ENCODE measurements around the gene MAP4K4.

The MAP4K4 gene

DNA sequence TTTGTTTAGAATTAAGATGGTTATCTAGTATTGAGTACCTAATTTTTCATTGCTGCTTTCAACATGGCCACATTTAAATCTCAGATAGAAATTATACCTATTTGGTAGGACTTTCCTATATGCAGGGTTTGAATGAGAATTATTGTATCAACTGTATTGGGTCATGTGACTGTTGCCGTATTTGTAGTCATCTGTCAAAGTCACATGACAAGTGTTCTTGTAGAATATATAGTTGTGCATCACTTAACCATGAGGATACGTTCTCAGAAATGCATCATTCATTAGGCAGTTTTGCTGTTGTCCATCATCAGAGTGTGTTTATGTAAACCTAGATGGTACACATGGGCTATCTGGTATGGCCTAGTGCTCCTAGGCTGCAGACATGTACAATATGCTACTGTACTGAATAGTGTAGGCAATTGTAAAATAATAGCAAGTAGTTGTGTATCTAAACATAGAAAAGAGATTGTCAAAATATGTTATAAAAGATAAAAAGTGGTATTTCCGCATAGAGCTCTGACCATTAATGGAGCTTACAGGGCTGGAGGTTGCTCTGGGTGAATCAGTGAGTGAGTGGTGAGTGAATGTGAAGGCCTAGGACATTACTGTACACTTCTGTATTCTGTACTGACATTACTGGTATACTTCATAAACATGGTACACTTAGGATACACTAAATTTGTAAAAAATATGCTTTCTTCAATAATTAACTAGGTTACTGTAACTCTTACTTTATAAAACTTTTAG, 123.7 kb downstream of the MAP4K4 start:
- no peak for DNase-seq

DNA sequence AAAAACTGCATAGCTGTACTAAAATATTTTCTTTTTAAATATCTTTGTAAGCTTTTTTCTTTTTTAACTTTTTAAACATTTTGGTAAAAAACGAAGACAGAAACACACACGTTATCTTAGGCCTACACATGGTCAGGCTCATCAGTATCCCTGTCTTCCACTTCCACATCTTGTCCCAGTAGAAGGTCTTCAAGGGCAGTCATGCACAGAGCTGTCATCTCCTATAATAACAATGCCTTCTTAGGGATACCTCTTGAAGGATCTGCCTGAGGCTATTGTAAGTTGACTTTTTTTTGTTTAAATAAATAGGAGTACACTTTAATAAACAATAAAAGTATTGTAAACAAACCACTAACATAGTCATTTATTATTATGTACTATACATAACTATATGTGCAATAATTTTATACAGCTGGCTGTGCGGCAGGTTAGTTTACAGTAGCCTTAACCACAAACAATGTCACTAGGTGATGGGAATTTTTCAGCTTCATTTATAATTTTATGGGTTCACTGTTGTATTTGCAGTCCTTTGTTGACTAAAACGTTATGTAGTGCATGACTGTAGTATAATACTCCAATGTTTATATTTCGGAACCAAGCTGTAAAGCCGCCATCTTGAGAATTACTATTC, 124.4 kb downstream of the MAP4K4 start:
- DNase-seq: no peak

DNA sequence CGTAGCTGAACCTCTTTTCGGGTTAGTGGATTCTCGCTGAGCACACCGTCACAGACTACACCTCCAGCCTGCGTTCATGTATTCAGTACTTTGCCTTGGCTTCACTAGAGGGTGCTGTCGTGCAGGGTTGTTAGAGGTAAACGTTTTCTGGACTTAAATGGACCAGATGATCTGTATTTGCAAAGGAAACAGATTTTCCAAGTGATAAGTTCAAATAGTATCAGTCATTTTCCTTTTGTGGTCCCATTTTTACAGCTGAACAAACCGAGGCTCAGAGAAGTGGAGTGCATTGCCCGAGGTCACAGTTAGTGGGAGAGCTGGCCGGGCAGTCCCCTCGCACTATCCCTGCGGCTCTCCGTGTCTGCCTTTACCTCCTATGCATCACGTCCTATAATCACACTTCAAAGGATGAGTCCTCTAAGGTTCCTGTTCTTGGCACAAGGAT, 125.9 kb downstream of the MAP4K4 start:
- DNase-seq: no peak

DNA sequence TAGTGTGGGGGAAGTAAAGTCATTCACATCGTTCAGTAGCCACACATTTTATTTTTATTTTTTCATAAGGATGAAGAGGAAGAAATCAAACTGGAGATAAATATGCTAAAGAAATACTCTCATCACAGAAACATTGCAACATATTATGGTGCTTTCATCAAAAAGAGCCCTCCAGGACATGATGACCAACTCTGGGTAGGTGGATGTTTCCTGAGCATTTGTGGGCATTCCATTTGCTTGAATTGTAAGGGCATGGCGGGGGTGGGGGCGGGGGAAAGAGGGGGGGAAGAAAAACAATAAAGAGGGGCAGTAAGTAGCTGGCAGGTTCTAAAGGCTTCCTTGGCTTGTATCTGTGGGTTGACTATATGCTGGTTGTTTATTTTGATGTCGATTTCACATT, 126.4 kb downstream of the MAP4K4 start:
- DNase-seq: peak; percentile 73

DNA sequence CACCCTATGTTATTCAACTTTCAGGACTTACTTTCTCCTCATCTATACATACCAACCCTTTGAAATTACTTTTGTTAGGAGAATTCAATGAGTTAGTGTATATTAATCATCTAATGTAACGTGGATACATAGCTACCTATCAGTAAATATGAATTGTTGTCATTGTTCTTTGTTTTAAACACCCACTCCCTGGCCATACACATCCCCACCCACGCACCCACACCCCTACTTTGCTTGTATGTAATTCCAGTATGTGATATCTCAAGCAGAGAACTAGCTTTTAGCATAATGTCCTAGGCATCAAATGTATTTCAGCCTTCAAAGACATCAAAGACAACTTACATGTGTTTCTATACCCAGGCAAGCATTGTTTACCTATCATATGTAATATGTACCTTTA, 129.2 kb downstream of the MAP4K4 start:
- no peak for DNase-seq

DNA sequence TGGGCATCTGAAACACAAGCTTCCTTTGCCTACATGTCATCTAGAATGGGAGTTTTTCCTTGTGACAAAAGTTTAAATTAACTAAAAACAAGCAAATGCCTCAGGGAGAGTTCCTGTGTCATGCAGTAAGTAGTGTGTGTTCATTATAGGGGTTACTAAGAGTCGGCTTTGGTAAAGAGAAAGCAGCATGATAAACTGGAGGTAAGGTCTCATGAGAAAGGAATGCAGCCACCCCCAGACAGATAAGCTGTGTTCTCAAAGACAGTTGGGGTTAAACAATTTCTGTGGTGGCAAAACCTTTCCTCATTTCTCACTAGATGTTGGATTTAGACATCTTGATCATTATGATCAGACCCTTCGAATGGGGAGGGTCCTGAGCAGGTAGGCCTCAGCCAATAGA, 129.7 kb downstream of the MAP4K4 start:
- DNase-seq: peak; percentile 92

DNA sequence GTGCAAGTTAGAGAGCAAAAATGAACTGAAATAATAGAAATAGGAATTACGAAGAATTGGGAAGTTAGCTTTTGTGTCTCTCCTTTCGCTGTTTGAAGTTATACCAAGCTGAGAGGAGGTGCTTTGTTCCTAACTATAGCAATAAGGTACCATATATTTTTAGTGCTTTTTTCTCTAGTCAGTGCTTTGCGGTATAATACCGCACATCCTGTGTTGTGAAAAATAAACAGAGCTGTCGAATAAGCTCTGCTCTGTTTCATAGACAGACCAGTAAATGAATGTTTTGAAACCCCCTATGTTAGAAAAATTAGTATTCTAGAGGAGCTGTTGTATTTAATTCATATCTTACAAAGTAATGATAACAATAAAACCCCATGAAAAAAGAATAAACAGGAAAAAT, 130.8 kb downstream of the MAP4K4 start:
- no peak for DNase-seq

DNA sequence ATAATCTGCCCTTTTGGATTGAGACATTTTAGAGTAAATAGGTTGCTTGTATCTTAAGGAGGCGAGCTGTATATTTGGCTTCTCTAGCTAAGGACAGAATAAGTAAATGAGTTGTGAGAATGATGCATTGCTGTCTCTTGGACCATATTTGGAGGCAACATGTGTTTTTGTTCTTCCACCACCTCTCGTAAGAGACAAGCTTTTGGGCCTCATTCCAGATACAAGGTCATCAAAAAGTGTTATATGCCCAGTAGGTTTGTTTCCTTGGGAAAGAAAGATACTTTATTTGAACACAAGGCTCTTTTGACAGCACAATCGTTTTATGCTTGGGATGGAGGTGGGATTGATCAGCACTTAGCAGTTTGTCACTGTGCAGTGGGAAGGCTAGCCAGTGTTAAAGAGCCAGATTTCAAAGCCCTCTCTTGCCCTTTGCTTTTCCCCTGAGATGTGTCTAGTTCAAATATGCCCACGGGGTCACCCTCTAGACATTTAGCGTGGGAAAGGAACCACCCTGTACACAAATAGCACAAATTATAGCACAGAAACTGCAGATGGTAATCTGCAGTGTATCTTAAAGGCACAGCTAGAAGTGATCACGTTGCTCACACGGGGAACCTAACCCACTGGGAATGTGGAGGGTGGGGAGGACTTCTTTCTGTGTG, 131.3 kb downstream of the MAP4K4 start:
- DNase-seq: no peak

DNA sequence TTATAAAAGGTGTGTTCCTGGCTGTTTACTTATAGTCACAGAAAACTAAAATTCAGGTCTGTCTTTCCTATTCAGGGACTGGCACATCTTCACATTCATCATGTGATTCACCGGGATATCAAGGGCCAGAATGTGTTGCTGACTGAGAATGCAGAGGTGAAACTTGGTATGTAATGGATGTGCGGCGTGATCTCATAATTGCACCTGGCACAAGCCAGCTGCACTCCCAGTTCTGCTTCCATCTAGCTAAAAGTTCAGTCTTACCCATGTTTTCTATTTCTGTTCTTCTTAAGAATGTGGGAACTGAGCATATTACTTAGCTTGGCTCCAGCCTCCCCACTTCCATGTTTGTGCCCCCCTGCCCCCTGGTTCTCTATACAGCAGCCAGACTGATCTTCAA, 131.9 kb downstream of the MAP4K4 start:
- no peak for DNase-seq

DNA sequence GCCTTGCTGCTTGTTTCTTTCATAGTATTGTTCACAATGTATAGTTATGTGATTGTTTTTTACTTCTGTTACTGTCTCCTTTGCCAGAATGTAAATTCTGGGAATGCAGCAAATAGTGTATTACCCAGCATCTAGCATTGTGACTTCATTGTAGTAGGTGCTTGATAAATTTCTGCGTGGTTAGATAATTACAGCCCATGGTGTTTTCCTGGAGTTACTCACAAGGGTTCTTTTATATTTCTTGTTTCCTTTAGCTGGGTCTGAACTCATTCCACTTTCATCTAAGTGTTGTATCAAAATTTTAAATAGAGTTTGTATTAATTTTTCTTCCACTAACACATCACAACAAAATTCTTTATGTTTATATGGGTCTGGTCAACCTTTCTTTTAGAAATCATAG, 132.6 kb downstream of the MAP4K4 start:
- DNase-seq: no peak

DNA sequence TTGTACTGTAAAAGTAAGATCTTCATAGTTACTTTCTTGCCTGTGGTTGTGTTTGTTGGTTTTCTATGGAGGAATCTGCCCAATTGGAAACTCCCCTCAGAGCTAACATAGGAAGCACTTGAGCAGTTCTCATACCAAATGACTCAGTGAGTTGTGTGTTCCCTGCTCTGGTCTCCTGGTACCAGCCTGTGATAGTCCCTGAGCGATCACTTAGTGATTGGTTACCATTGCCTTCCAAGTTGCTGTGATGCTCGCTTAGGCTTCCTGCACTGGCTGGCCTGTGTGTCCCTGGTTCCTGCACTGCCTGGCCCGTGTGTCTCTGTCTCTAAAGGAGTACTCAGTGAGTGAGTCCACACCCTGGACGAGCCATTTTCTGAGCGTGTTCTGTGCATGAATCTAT, 133.0 kb downstream of the MAP4K4 start:
- DNase-seq: peak; percentile 89

DNA sequence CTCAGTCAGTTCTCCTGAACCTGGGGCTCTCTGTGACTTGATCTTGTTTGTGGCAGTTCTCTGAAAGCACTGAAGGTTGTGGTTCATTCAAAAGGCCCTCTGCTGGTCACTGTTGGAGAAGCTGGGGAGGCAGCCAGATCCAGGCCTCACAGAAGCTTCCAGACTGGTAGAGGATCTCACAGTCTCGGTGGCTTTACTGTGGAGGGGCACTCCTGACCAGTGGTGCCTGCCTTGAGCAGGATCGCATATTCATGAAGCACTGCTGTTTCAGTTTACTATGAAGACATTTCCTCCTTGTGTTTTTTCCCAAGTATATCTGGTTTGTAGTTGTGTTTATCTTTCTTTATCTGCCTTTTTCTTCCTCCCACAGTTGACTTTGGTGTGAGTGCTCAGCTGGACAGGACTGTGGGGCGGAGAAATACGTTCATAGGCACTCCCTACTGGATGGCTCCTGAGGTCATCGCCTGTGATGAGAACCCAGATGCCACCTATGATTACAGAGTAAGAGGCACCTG, 133.9 kb downstream of the MAP4K4 start:
- peak; percentile 73 for DNase-seq

DNA sequence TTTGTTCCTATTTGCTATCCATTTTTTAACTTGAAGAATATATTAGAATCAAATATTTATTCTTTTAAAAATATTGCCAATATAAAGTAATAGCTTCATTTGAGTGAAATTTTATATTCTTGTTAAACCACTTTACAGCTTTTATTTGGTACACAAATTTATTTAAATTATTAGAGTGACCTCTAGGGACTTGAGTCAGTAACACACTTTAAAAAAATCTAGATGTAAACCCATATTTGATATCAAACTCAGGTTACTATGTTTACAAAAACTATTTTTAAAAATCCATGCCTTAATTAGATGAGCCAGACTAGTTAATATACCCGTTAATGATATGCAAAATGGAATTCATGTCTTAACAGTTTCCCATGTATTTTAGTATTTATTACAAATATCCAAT, 134.6 kb downstream of the MAP4K4 start:
- DNase-seq: no peak

DNA sequence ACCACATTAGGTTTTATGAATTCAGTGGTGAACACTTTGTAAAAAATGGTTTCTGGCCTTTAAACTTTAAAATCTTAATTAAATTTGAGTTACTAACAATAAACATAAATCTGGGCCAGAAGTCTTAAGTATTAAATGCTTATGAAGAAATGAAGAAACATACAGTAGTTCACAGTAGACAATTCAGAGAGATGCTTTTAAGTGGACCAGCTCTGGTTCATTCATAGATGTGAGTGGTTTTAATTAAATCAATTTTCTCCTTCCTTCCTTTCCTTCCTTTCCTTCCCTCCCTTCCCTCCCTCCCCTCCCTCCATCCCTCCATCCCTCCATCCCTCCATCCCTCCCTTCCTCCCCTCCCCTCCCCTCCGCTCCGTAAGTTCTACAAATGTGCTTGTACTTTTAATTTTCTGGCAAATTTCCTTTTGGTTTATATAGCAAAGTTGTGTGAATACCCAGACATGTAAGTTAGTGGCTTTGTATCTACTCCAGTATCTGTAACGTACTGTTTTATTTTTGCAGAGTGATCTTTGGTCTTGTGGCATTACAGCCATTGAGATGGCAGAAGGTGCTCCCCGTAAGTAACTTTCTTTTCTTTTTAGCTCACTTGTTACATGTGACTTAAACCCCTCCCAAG, 136.5 kb downstream of the MAP4K4 start:
- no peak for DNase-seq

DNA sequence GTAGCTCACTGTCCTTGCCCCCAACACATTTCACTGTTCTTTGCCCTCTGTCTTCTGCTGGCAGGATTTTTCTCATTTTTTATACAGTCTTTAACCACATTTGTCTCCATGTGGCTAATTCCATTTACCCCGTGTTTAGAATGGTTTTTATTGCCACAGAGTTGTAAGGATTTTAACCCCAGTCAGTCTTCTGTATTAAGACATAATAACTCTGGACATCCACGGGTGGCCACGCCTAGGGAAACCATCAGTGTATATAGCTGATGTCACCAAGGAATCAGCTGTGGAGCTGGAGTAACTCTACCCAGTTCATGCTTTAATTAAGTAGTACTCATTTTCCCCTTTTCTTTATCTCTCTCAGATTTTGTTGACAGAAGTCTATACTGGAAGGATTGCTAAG, 139.8 kb downstream of the MAP4K4 start:
- DNase-seq: no peak

DNA sequence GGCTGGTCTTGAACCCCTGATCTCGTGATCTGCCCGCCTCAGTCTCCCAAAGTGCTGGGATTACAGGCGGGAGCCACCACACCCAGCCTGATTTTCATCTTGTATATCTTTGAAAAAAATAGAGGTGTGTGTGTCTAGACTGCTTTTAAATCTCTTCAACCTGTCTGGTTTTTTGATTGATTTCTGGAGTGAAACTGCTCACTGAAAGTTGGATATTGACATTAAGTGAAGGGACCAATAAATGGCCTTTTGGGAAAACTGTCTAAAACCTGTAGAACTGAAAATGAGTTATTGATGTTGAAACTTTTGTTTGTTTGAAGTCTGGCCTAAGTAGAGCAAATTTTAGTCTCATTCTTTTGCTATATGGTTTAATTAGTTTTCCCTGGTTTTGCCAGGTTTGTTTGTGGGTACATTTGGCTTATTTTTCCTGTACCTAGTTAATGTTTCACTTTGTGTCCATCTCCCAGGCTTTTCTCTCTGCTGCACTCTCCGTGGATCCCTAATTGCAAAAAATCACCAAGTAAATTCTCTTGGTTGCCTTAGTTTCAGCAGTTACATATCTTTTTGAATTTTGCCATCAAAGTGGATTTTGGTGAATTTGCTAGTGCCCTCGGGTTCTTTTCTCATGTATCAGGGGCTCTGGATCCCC, 144.3 kb downstream of the MAP4K4 start:
- DNase-seq: no peak

DNA sequence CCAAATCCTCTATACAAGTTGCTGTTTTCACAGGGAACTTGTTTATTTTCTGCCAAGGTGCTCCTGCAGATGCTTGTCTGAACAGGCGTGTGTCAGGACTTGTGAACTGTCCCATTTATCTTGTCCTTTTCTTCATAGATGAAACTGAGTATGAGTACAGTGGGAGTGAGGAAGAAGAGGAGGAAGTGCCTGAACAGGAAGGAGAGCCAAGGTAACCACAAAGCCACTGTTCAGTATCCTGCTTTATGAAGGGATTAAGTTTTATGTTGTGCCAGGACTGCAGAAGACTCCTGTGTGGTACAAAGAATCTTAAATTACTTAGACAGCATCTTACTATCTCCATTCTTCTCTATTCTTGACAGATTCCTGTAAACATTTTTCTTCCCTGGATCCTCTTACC, 145.0 kb downstream of the MAP4K4 start:
- DNase-seq: no peak

DNA sequence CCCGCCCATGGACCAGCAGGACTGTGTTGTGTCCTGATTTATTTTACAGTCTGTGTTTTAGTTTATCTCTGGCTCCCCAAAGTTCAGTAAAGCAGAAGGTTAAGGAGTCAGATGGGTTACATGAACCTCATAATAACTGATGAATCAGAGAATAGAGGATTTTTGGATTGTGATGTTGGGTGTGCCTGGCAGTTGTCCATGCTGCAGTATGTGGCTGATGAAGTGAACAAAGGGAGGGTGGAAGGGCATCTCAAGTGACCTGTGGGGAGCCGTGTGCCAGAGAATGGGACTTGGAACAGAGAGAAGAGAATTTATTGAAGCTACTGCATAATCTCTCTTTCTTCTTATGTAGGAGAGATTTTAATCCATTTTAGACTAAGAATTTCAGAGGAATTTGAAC, 145.5 kb downstream of the MAP4K4 start:
- DNase-seq: no peak

DNA sequence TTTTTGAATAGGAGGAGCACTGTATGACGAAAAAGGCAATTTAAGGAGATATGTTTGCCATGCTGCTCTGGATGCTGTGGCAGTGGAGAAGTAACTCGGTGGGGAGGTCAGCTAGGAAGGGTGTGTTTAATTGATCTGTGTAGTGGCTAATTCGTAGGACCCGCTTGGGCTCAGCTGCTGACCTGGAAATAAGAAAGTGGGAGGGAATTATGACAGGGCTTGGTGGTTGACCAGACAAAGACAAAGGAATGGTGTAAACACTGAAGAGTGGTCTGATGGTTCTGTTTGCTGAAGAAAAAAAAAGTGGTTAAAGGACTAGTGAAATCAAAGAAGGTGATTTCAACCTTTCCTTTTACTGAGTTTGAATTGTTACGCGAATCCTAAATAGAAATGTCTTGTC, 146.0 kb downstream of the MAP4K4 start:
- DNase-seq: no peak

DNA sequence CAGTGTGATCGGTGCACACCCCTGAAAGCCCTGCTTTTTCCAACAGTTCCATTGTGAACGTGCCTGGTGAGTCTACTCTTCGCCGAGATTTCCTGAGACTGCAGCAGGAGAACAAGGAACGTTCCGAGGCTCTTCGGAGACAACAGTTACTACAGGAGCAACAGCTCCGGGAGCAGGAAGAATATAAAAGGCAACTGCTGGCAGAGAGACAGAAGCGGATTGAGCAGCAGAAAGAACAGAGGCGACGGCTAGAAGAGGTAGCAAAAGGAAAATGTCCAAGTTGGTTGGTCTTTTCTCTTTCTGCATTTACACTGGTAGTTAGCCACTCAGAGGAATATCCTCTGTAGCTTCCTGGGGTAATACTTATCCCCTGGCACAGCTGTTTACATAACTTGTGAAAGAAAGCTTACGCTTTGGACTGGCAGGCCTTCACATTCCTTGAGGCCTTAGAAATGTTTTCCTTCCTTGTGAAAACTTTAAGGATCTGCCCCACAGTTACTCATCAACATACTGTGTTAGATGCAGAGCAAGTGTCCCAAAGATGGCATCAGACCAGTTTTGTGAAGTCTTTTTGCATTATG, 146.6 kb downstream of the MAP4K4 start:
- DNase-seq: no peak

DNA sequence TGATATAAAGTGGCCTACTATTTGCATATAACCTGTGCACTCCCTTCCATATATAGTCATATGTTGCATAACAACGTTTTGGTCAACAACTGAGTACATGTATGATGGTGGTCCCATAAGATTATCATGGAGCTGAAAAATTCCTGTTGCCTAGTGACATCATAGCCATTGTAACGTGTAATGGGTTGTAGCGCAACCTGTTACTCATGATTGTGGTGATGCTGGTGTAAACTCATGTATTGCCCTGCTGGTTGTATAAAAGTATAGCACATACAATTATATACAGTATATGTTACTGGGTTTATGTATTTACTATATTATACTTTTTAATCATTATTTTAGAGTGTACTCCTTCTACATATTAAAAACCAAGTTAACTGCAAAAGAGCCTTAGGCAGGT, 149.5 kb downstream of the MAP4K4 start:
- no peak for DNase-seq

DNA sequence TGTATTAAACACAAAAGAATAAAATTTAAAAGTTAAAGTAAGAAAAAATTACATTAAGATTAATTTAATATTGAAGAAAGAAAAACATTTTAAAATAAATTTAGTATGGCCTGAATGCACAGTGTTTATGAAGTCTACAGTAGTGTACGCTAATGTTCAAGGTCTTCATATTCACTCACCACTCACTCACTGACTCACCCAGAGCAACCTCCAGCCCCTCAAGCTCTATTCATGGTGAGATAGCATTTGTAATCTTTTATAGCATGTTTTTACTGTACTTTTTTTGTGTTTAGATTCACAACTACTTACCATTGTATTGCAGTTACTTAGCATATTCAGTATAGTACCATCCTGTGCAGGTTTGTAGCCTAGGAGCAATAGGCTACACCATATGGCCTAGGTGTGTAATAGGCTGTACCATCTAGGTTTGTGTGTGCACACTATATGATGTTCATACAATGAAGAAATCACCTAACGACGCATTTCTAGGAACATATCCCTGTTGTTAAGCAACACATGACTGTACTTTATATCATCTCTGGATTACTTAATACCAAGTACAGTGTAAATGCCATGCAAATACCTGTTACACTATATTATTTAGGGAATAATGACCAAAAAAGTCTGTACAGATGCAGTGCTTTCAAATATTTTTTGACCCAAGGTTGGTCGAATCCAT, 150.3 kb downstream of the MAP4K4 start:
- no peak for DNase-seq

Measured in NCI-H226 (cell line).